GM21786 (cell line): ENCODE data around the gene CRHR2.

Experiments used
- ATAC-seq: cut with Tn5 transposase; IDR thresholded peaks from one replicate; pipeline ENCODE4 v1.9.1; 2021; ENCODE audit not compliant: unreplicated experiment

Gene CRHR2

GRCh38 chr7:30707391-30708357, 25.4 kb upstream of the CRHR2 start:
- no peak for ATAC-seq

DNA sequence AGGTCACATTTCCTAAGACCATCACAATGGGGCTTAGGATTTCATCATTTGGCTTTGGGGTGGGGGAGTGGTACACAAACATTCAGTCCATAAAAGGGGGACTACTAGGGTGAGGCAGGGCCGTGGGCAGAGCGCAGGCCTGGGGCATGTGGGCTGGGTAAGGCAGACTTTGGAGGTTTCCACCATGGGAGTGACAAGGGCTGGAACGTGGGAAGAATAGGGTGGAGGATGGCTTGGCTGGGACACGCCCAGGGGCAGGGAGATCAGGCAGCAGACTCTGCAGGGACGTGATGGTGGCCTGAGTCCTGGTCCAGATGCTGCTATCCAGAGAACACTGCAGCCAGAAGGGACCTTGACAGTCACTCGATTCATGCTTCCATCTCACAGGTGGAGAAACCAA, 24.7 kb upstream of the CRHR2 start:
- no peak for ATAC-seq

GRCh38 chr7:30706316-30706715, 24.1 kb upstream of the CRHR2 start:
- ATAC-seq = no peak

GRCh38 chr7:30705596-30705995, 23.3 kb upstream of the CRHR2 start:
- ATAC-seq = no peak

DNA sequence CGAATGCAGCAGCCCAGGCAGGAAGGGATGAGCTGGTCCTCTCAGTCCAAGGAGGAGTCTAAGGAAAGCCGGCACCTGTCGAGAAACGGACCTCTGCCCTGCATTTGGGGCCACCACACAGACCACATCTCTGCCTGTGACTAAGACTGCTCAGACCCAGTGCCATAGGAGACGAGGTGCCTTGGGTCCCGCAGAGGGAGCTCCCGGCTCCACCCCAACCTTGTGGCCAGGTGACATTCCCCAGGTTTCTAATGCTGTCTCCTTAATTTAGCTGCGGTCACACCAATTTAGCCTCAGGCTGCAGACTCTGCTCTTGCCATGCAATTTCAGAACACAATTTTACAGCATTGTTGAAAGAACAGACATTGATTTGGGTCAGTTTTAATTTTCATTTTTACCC, 22.8 kb upstream of the CRHR2 start:
- ATAC-seq = no peak

DNA sequence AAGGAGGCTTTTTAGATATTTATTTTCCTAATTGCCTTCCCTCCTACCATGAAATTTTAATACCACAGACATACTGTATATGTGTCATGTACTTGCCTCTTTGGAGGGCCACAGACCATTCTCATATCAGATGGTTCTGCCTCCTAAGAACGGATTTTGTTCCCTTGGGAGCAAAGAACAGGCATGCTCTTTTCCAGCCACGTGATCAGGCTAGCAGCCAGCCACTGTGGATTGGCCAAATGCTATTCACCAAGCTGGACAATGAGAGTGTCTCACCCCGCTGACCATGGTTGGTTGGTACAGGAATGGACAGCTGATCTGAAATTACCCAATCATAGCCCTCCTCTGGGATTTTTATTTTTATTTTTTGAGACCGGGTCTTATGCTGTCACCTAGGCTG, 21.5 kb upstream of the CRHR2 start:
- no peak for ATAC-seq

DNA sequence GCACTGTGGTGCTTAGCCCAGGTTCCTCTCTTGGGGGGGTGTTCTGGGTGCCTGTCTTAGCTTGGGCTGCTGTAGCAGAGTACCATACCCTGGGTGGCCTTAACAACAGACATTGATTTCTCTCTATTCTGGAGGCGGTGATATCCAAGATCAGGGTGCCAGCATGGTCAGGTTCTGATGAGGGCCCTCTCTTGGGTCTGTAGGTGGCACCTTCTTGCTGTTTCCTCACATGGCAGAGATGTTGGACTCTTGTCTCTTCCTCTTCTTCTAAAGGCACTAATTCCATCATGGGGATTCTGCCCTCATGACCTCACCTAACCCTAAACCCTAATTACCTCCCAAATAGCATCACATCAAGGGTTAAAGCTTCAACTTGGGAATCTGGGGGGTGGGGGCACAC, 19.9 kb upstream of the CRHR2 start:
- no peak for ATAC-seq

DNA sequence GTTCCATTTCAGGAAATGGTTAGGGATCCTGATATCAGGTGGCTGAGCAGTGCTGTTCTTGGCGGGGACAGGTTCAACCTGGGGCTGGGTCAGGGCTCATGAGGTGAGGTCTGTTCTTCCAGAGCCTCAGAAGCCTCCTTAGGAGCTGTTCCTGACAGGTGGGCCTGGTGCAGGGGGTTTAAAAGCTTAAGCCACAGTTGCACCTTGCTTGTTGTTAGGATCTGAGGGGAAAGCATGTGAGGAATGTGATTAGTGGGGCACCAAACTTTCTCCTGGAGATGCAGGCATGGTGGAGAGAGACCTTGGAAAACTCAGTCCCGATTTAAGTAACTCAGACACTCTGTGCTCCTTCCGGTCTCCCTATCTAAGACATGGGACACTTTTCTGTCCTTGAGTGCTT, 18.7 kb upstream of the CRHR2 start:
- no peak for ATAC-seq

DNA sequence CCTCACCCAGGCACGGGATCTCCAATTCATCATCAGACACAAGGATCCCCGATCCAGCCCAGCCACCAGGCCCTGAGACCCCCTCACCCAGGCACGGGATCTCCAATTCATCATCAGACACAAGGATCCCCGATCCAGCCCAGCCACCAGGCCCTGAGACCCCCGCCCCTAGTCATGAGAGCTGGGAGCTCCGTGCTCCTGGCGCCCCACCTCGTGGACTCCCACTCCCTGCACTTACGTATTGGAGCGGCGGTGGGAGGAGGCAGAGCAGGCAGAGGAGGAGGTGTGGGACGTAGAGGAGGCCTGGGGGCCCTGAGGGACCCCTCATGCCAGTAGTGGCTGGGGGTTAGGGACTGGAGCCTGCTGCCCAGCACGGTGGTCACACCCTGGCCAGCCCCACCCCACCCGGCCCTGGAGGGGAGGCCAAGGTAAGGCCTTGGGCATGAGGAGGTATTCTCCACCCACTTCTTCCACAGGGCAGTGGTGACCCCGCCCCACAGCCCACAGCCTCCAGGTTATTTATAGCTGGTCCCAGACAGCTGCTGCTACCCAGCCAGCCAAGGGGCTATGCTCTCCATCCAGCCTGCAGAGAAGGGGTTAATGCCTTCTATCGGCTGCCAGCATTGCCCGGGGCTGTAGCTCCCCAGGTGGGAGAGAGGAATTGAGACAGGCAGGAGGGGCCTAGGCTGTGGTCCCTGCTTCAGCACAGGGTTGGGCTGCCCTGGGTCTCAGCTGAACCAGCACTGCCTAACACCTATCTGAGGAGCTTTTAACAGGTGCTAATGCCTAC, 17.6 kb upstream of the CRHR2 start:
- no peak for ATAC-seq

DNA sequence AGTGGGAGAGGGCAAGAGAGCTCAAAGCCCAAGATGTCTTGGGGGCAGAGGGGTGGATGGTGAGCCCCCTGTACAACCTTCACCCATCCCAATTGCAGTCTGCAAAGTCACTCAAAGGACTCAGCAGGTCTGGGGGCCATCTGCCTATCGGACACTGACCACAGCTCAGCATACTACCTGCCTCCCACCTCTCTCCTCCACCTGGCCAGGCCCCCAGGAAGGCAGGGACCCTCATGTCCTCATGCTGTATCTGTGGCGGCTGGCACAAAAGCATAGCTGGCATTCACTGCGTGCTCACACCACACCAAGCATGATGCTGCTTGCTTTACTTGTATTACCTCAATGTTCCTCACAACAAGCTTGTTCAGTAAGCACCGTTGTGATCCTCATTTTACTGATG, 16.2 kb upstream of the CRHR2 start:
- ATAC-seq = no peak

GRCh38 chr7:30697719-30698460, 15.6 kb upstream of the CRHR2 start:
- ATAC-seq = no peak

DNA sequence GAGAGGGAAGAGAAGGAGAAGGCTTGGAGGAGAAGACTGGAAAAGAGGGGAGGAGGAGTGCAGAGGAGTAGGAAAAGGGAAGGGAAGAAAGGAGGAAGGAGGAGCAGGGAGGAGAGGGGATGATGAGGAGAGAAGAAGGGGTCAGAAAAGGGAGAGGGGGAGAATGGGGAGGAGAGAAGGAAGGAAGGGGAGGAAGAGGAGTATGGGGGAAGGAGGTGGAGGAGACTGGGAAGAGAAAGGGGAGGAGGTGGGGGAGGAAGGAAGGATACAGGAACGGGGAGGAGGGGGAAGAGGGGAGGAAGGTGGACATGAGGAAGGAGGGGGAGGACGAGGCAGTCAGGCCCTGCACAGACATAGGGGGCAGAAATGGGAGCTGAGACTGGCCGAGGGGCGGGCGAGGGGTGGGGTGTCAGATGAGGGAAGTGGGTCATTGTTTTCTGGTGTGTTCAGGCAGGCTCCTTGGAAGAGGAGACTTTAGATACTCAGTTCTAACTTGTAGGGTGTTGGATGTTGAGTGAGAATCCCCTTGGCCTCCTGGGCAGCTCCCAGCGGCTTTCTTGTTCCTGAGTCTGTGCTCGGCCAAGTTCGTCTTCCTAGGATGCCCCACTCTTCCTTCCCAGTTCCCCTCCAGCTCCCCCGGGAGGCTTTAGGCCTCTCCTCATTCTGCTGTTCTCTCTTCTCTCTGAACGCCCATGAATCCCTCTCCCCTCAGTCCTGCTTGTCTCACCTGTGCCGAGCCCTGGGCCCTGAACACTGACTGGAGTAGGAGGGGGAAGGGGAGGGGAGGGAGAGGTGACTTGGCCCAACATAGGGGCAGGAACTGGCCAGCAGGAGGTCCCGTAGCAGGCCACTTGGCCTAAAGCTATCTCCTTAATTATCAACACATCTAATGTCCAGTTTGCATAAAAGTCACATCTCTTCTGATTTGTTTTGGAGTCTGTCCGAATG, 12.8 kb upstream of the CRHR2 start:
- ATAC-seq = no peak

DNA sequence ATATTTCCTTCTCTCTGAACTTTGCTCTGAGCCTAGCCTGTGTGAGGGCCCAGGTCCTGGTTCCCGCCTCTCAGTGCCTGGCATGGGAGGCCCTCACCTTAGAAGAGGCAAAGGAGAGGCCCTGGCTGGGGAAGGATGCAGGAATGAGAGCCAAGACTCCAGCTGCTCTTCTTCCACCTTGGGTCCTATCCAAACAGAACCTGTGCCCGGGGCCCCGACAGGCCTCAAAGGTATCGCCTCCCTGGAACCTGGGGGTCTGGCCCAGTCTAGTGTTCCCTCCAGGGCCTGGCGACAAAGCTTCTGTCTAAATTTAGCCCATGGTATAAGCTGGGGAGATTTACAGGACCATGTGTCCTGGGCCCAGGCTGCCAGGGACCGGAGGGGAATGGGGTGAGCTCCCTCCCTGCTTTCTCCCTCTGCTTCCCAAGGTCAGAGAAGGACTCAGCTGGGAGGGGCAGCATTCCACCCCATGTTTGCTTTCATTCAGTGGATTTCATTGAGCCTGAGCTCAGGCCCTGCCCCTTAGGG, 12.0 kb upstream of the CRHR2 start:
- ATAC-seq = no peak

DNA sequence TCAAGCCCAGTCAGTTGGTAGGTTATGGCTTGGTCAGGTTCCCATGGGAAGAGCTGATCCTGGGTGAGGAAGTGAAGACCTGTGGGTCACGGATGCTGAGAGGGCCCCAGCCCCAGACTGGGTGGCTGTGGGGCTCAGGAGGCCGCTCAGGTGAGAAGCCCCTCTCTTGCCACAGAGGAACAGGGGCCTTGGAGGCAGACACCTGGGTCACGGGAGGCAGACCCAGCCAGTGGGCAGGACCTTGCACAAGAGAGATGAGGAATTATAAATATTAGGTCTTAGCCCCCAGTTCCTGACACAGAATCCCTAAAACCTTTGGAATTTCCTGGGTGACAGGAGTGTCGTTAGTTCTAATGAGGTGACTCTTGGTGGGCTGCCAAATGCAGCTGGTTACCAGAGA, 10.6 kb upstream of the CRHR2 start:
- ATAC-seq = no peak

DNA sequence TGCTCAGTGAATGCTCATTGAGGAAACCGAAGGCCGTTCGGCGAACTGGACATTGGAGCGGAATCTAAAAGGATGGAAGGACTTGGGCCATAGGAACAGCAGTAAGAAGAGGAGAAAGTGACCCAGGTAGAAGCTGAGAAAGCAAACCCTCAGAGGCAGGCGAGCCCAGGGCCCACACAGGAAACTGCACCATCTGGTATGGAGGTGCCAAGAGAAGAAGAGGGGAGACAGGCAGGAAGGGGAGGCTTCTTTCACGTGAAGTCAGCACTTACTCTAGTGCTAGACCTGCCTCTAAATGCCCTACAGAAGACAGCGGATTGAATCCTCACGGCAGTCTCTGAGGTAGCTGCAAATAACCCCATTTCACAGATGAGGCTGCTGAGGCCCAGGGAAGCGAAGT, 10.2 kb upstream of the CRHR2 start:
- ATAC-seq = no peak

DNA sequence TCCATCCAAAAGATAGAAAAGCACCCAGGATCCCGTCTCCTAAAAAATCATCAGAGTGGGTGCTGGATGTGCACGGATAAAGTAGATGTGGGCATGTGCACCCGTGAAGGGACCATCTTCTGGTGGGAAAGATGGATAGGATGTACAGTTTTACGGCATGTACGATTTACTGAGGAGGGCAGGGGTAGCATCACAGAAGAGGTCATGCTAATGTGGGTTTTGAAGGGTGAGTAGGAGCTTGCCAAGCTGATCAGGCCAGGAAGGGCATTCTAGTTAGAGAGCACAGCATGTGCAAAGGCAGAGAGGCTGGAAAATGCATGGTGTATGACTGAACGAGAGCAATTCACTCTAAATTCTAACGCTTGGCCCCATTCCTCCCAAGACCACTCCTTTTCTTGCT, 7.8 kb upstream of the CRHR2 start:
- ATAC-seq = no peak

- no peak for ATAC-seq
Measured at GRCh38 chr7:30688718-30689221, 6.5 kb upstream of the CRHR2 start.

- no peak for ATAC-seq
Measured at GRCh38 chr7:30687604-30688003, 5.3 kb upstream of the CRHR2 start.

- no peak for ATAC-seq
Measured at GRCh38 chr7:30684351-30684750, 2.1 kb upstream of the CRHR2 start.

GRCh38 chr7:30683816-30684215, 1.6 kb upstream of the CRHR2 start:
- no peak for ATAC-seq
